Posterior cingulate gyrus (tissue), 11 donors: ENCODE data around the gene SKIC2.
A peak's percentile ranks its signal among the peaks of the same experiment; 100 is the strongest.

ENCODE experiments used
- DNase-seq, 10 donors: peaks; one replicate each; pipeline versions ENCODE4 v3.0.0 to v3.0.0-alpha.2; 2020 to 2021; ENCODE audit warnings: mixed read lengths in 3 of 10
- intact Hi-C: fragments of 100-400 bp; cut with DNase I; formaldehyde crosslinking; loops from one replicate; pipeline ENCODE4 v1.15.1; 2023

Gene SKIC2

DNA sequence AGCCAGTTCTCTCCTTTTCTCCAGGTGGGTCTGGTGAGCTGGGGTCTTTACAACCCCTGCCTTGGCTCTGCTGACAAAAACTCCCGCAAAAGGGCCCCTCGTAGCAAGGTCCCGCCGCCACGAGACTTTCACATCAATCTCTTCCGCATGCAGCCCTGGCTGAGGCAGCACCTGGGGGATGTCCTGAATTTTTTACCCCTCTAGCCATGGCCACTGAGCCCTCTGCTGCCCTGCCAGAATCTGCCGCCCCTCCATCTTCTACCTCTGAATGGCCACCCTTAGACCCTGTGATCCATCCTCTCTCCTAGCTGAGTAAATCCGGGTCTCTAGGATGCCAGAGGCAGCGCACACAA lies 13.8 kb upstream of the SKIC2 start:
- intact Hi-C loops = no loop called here
- peak in 1 of 10 donors; percentile 67 for DNase-seq

DNA sequence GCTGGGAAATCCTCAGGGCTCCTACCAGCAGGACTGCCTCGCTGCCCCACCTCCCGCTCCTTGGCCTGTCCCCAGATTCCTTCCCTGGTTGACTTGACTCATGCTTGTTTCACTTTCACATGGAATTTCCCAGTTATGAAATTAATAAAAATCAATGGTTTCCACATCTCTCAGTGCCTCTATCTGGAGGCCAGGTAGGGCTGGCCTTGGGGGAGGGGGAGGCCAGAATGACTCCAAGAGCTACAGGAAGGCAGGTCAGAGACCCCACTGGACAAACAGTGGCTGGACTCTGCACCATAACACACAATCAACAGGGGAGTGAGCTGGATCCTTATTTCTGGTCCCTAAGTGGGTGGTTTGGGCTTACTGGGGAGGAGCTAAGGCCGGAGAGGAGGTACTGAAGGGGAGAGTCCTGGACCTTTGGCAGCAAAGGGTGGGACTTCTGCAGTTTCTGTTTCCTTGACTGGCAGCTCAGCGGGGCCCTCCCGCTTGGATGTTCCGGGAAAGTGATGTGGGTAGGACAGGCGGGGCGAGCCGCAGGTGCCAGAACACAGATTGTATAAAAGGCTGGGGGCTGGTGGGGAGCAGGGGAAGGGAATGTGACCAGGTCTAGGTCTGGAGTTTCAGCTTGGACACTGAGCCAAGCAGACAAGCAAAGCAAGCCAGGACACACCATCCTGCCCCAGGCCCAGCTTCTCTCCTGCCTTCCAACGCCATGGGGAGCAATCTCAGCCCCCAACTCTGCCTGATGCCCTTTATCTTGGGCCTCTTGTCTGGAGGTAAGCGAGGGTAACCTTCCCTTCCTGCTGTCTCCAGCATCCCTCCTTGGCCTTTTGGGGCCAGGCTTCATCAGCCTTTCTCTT lies 13.2 kb upstream of the SKIC2 start, which contains the start of gene CFB:
Gene CFB (plus strand): TSS at position 589 of the 863 bp plus-strand sequence. CDS start 127 bp downstream, at position 716.
- intact Hi-C loops = no loop called here
- DNase-seq = peak in 1 of 10 donors; percentile 81

DNA sequence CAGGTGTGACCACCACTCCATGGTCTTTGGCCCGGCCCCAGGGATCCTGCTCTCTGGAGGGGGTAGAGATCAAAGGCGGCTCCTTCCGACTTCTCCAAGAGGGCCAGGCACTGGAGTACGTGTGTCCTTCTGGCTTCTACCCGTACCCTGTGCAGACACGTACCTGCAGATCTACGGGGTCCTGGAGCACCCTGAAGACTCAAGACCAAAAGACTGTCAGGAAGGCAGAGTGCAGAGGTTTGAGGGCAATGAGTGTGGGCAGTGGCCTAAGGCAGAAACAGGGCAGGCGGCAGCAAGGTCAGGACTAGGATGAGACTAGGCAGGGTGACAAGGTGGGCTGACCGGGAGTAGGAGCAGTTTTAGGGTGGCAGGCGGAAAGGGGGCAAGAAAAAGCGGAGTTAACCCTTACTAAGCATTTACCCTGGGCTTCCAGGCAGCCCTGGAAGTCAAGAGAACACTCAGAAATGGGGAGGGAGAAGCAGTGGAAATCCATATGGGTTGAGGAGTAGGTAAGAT lies 12.5 kb upstream of the SKIC2 start:
- intact Hi-C loops = no loop called here
- peak in 1 of 10 donors; percentile 44 for DNase-seq

DNA sequence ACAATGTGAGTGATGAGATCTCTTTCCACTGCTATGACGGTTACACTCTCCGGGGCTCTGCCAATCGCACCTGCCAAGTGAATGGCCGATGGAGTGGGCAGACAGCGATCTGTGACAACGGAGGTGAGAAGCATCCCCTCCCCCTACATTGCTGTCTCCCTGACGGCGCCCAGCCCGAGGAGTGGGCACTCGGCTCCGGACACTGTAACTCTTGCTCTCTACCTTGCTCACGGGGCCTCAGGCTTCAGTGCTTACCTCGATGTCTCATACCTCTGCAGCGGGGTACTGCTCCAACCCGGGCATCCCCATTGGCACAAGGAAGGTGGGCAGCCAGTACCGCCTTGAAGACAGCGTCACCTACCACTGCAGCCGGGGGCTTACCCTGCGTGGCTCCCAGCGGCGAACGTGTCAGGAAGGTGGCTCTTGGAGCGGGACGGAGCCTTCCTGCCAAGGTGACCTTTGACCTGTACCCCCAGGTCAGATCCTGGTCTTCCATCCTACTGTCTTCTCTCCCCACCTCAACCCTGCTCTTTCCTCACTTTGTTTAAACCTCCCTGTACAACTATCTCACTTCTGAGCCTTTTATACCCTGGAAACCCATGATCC lies 11.8 kb upstream of the SKIC2 start:
- DNase-seq = peak in 1 of 10 donors; percentile 69
- intact Hi-C loops = no loop called here

DNA sequence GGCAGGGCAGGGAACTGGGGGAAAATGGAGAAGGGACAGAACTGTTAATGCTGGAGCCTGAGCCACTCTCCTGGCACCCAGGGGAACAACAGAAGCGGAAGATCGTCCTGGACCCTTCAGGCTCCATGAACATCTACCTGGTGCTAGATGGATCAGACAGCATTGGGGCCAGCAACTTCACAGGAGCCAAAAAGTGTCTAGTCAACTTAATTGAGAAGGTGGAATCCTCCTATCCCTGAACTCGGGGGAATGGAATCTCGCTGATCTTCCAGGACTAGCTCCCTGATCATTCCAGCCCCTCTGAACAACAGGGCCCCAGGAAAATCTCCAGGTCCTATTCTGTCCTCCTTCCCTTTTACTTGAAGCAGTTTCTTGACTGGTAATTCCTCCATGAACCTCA lies 11.1 kb upstream of the SKIC2 start:
- intact Hi-C loops = no loop called here
- DNase-seq = no peak

DNA sequence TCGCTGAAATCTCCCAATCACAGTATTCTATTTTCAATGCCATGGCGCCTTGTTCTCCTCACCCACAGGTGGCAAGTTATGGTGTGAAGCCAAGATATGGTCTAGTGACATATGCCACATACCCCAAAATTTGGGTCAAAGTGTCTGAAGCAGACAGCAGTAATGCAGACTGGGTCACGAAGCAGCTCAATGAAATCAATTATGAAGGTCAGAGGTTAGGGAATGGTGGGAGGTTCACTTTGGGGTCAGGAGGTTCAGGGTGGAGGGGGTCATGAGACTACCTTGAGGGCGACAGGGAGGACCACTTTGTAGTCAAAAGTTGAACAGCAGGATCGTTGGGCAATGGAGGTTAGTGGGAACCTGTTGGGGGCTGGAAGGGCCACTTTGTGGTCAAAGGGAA lies 10.7 kb upstream of the SKIC2 start:
- intact Hi-C loops = no loop called here

DNA sequence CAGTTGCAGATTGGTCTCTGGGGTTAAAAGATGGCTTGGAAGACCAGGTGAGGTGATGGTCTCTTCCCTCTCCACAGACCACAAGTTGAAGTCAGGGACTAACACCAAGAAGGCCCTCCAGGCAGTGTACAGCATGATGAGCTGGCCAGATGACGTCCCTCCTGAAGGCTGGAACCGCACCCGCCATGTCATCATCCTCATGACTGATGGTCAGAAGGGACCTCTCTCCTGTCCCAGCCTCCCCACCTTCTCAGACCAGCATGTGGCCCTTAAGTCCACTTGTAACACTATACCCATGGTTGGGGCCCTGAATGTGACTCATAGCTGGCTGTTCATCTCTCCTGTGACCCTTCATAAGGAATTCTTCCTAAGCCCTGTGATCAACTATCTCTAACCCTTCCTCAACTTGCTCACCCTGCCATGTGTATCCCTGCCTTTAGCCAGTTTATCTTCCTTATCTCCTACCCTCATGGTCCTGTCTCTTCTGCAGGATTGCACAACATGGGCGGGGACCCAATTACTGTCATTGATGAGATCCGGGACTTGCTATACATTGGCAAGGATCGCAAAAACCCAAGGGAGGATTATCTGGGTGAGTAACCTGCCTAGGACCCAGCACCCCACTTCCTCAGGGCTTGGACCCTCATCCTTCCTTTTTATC lies 10.1 kb upstream of the SKIC2 start:
- intact Hi-C loops = no loop called here

More for the DNA sequence above, 10.7 kb upstream of the SKIC2 start:
- DNase-seq = peak in 1 of 10 donors; percentile 14

DNA sequence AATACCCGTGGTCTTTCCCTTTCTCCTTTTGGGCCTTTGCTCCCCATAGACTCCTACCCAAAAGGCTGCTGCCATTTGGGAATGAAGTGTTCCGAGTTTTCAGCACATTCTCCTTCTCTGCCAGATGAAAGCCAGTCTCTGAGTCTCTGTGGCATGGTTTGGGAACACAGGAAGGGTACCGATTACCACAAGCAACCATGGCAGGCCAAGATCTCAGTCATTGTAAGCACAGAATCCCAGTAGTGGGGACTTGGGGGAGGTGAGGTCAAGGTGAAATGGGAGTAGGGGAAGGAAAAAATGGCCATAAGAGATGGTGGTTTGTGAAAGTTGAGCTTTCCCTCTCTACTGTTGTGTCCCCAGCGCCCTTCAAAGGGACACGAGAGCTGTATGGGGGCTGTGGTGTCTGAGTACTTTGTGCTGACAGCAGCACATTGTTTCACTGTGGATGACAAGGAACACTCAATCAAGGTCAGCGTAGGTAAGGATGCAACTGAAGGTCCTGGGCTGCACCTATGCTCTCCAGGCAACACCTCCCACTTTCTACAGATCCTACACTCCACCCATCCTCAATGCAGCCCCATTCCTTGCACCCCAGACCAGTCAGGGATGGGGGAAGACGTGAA lies 8.9 kb upstream of the SKIC2 start:
- intact Hi-C loops = loop anchor here (5.0 to 10.0 kb wide), 3 partner anchors 48 to 405 kb away; partner anchors contain the start of genes ATP6V1G2, DDX39B, LY6G5C and NFKBIL1
- peak in 1 of 10 donors; percentile 33 for DNase-seq

More for the DNA sequence above, 10.1 kb upstream of the SKIC2 start:
- DNase-seq = peak in 1 of 10 donors; percentile 75

DNA sequence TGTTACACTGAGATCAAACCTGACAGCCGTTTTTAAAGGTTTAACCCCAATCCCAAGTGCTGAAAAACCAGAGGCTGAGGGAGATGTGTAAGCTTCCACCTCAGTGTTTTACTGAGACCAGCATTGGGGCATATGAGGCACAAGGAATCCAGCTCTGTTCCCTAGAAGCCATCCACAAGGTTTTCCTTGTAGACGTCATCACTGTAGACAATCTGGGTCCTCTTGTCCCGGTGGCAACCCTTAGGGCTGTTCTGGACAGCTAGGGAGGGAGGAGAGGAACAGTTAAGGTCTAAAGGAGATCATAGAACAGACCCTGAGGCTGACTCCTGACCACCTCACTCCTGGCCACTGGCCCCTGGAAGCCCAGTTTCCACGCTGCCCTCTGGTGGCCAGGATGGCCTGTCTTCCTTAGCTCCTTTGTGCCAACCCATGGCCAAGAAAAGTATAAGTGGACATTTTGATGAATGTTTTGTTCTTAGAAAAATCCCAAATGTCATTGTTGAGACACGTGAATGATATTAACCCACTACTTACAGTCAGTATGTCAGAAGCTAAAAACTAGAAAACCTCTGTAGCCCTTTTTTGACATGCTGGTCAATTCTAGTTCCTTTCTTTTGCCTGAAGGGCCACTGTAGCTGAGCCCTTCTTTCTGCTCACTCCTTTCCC lies 6.7 kb upstream of the SKIC2 start:
- peak in 8 of 10 donors; percentile 31 to 93 (median 56) for DNase-seq
- intact Hi-C loops = loop anchor here (5.0 to 10.0 kb wide), 3 partner anchors 50 to 407 kb away; partner anchors contain the start of genes ATP6V1G2, DDX39B, LY6G5C and NFKBIL1

DNA sequence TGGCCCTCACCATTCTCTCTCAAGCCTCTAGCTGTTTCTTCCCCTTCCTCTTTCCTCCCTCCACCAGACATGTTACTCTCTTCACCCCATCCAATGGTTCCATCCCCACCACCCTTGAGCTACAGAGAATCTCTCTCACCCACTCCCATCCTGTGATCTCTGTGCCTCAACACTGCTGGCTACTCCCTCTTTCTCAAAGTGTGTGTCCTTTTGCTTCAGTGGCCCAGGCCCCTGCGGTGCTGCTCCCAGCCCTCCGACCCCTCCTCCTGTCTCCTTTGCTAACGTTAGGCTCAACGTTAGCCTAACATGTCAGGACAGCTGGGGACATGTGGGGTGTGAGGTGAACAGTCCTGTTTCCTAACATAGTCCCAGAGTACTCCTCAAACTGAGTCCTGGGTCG lies 6.1 kb upstream of the SKIC2 start:
- intact Hi-C loops = loop anchor here (5.0 to 10.0 kb wide), 3 partner anchors 51 to 408 kb away; partner anchors contain the start of genes ATP6V1G2, DDX39B, LY6G5C and NFKBIL1

DNA sequence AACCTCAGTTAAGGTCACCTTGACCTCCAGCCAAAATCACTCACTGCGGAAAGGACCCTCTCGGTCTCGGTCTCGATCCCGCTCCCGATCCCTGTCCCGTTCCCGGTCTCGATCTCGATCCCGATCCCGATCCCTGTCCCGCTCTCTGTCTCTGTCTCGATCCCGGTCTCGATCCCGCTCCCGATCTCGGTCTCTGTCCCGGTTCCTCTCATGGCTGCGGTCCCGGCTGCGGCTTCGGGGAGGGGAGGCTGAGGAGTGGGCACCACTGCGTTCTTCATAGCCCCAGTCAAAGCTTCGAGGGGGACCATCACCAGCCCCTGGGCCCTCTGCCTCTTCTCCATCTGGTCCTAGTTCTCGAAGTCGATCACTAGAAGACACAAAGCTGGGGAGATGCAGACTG lies 4.5 kb upstream of the SKIC2 start:
- DNase-seq = peak in 1 of 10 donors; percentile 70
- intact Hi-C loops = loop anchor here (5.0 to 10.0 kb wide), 3 partner anchors 52 to 410 kb away; partner anchors contain the start of genes ATP6V1G2, DDX39B, LY6G5C and NFKBIL1

More for the DNA sequence above, 6.1 kb upstream of the SKIC2 start:
- DNase-seq = peak in 1 of 10 donors; percentile 43

DNA sequence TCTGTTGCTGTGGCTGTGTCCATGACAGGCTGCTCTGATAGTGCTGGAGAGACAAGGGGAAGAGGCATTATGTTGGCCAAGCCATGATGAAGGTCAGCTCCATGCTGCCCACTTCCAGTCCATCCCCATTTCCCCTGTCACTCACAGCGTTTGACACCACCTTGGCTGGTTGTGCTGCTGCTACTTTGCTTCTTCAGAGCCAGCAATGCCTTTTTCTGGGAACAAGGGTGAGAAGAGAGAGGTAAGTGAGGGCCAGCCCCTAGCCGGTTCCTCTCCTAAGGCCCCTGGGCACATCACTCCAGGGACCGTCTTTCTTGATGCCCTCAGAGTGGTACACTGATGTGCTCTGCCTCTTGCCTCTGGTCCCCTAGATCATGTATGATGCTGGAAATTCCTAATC lies 2.2 kb upstream of the SKIC2 start:
- intact Hi-C loops = loop anchor here (10.0 kb wide), 1 partner anchor 412 kb away; the partner anchor contains the start of genes ATP6V1G2, DDX39B and NFKBIL1
- DNase-seq = peak in 1 of 10 donors; percentile 13

DNA sequence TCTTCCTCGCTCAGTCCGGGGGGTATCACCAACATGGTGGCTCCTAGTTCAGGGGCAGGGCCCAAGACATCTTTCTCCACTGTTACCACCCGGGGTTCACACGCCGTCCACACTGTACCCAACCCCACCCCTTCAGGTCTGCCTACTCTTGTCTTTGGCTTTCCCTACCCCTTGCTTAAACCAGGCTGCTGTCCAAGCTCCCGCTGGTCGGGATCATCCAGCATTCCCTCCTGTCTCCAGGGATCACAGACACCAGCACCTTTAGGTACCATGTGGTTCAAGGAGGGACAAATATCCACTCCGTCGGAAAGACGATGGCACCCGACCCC lies 599 bp upstream of the SKIC2 start:
- peak in 1 of 10 donors; percentile 74 for DNase-seq
- intact Hi-C loops = loop anchor here (10.0 kb wide), 1 partner anchor 414 kb away; the partner anchor contains the start of genes ATP6V1G2, DDX39B and NFKBIL1

DNA sequence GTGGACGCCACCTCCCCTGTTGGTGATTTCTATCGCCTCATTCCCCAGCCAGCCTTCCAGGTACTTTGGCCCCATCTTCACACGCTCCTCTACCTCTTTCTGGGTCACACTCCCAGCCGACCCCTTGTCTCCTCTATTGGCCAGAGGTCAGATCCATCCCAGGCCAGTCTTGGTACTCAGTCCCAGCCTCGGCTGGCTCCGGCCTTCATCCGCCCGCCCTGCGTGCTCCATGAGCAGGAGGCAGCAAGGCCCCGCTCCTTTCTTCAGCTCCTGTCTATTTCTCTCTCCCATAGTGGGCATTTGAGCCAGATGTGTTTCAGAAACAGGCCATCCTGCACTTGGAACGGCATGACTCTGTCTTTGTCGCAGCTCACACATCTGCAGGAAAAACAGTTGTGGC lies 2.6 kb downstream of the SKIC2 start:
- peak in 1 of 10 donors; percentile 66 for DNase-seq
- intact Hi-C loops = no loop called here

DNA sequence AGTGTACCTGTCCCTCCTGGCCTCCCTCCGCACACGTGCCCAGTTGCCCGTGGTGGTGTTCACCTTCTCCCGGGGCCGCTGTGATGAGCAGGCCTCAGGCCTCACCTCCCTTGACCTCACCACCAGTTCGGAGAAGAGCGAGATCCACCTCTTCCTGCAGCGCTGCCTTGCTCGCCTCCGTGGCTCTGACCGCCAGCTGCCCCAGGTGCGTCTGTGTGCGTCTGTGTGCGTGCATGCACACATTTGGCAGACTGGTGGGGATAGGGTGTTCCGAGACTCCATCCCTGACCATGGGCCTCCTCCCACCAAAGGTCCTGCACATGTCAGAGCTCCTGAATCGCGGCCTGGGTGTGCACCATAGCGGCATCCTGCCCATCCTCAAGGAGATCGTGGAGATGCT lies 4.9 kb downstream of the SKIC2 start:
- intact Hi-C loops = no loop called here
- peak in 1 of 10 donors; percentile 41 for DNase-seq

DNA sequence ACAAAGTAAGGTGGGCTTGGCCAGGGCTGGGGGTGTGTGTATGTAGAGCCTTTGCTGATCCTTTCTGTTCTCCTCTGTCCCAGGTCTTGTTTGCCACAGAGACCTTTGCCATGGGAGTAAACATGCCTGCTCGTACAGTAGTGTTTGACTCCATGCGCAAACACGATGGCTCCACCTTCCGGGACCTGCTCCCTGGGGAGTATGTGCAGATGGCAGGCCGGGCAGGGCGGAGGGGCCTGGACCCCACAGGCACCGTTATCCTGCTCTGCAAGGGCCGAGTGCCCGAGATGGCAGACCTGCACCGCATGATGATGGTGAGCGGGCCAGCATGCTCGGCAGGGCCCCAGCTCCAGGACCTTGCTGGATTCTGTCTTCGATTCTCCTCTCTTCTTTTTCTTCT lies 6.7 kb downstream of the SKIC2 start:
- DNase-seq = peak in 2 of 10 donors; percentile 40 to 63
- intact Hi-C loops = no loop called here

DNA sequence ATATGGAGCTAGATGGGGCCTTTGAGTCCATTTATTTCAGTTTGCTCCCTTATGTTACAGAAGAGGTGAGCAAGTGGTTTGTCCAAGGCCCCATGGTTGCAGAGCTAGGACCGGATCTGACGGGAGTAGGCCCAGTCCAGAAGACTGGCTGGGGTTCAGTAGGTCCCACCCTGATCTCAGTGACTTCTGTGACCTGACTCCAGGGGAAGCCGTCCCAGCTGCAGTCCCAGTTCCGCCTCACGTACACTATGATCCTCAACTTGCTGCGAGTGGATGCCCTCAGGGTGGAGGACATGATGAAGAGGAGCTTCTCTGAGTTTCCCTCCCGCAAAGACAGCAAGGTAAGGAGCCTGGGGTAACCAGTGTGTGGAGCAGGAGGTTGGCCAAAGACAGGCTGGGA lies 7.5 kb downstream of the SKIC2 start:
- peak in 1 of 10 donors; percentile 17 for DNase-seq
- intact Hi-C loops = no loop called here

DNA sequence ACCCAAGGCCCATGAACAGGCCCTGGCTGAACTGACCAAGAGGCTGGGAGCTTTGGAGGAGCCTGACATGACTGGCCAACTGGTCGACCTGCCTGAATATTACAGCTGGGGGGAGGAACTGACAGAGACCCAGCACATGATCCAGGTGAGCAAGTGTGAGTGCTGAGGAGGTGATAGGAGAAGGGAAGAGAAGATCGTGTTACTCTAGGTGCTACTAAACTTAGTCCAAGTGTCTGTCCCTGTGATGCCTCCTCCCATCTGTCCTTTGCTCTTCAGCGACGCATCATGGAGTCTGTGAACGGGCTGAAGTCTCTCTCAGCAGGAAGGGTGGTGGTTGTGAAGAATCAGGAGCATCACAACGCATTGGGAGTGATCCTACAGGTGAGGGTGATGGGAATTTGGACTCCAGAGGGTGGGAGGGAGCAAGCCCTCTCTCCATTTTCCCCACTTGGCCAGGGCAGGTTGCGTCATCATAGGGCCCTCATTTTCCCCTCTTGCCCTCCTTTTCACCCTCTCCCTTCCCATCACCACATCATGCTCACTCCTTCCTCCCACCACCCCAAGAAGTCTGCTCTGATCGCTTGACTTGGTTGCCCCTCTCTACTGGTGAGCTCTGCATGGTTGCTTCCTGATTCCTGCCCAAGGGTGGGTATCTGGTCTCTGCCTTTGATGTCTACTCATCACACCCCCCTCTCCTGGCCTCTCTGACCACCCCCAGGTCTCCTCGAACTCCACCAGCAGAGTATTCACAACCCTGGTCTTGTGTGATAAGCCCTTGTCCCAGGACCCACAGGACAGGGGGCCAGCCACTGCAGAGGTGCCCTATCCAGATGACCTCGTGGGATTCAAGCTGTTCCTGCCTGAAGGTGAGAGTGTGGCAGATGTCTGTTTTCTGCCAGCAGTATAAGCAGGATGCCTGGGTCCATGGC lies 8.3 kb downstream of the SKIC2 start:
- intact Hi-C loops = no loop called here
- DNase-seq = peak in 2 of 10 donors; percentile 20 to 40
